Measurements from ENCODE around the gene UGDH.

DNA sequence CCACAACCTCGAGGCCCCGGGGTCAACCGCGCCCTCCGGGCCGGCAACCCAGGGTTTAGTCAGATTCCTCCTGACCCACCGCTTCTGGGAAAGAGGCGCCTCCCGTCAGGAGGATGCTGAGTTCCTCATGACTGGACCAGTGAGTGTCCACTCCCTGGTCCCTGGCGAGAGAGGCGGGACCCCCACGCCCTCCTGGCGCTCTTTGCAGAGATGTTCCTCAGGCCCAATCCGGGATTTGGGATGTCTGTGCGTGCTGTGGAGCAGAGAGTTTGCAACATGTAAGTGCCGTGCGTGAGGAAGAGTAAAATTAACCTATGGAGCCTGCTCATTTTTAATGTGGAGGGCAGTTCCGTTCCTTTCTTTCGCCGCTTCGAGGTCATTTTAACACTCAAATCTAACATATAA lies 824 bp upstream of the UGDH start:
- 0 out of 2 replicates have a peak, but pooled peaks have one; percentile 35 for TF ChIP-seq MAX (IDR thresholded peaks at IDR 0.05)
- no peak for TF ChIP-seq CTCF (IDR thresholded peaks at IDR 0.05)
- no peak for TF ChIP-seq GATA3 (IDR thresholded peaks at IDR 0.05; ENCODE audit: borderline replicate concordance)
- TF ChIP-seq BCL3 (IDR thresholded peaks at IDR 0.05) = no peak; the same call in 2 of the 3 replicates
- no peak for TF ChIP-seq REST (IDR thresholded peaks at IDR 0.05)
- no peak for TF ChIP-seq KDM1A (IDR thresholded peaks at IDR 0.05; ENCODE audit: low read depth)
- TF ChIP-seq POLR2A (IDR thresholded peaks at IDR 0.05; ENCODE audit: low read length) = peak; percentile 21
- TF ChIP-seq RAD21 (conservative IDR thresholded peaks at IDR 0.05 in 1 of 2, IDR thresholded peaks at IDR 0.05 in 1 of 2) = no peak
- no peak for TF ChIP-seq NFE2L2 (conservative IDR thresholded peaks at IDR 0.05; ENCODE audit: low read length)
- TF ChIP-seq, protein P1, sequence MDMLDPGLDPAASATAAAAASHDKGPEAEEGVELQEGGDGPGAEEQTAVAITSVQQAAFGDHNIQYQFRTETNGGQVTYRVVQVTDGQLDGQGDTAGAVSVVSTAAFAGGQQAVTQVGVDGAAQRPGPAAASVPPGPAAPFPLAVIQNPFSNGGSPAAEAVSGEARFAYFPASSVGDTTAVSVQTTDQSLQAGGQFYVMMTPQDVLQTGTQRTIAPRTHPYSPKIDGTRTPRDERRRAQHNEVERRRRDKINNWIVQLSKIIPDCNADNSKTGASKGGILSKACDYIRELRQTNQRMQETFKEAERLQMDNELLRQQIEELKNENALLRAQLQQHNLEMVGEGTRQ (IDR thresholded peaks at IDR 0.05) = no peak
- no peak; a peak in 1 of 5 replicates for TF ChIP-seq EP300 (IDR thresholded peaks at IDR 0.05)
- no peak for TF ChIP-seq RCOR1 (IDR thresholded peaks at IDR 0.05; ENCODE audit: low read depth, low read length)
- TF ChIP-seq, protein P2, sequence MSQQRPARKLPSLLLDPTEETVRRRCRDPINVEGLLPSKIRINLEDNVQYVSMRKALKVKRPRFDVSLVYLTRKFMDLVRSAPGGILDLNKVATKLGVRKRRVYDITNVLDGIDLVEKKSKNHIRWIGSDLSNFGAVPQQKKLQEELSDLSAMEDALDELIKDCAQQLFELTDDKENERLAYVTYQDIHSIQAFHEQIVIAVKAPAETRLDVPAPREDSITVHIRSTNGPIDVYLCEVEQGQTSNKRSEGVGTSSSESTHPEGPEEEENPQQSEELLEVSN (IDR thresholded peaks at IDR 0.05; ENCODE audit: borderline replicate concordance, low read depth) = 0 out of 2 replicates have a peak, but pooled peaks have one; percentile 36
- no peak for TF ChIP-seq ESRRA (IDR thresholded peaks at IDR 0.05; ENCODE audit: borderline replicate concordance, low read length)
